IMR-90 (cell line): ENCODE measurements around the gene KRTAP12-3. TPM values are rescaled to one million over a fixed set of nuclear protein-coding genes. Genes with fewer than 3 reads are reported as not detected.

Source experiments
- ATAC-seq: fragments of 200-7000 bp; cut with Tn5 transposase; 2 replicates; pipeline ENCODE4 v1.9.1; 2020; ENCODE audit warnings: low read depth, mild to moderate bottlenecking, moderate library complexity
- BruUV-seq: library from RNA; stranded (reverse); fragments of 400-500 nt; replicated peaks from 2 replicates; lab custom pipeline; 2021; lab: Mats Ljungman, UMichigan
- CTCF ChIA-PET: fragments of 300-600 bp; formaldehyde crosslinking; extraction: SDS; loops from one replicate; lab custom pipeline; 2021; ENCODE audit warnings: antibody characterized with exemption; lab: Yijun Ruan, JAX
- POLR2A ChIA-PET: fragments of 300-600 bp; sonication (Branson Sonifier 250); formaldehyde crosslinking; loops from one replicate; lab custom pipeline; 2022; ENCODE audit warnings: antibody characterized with exemption; ENCODE audit not compliant: unreplicated experiment; lab: Charles Lee
- DNase-seq: peaks from one replicate; pipeline ENCODE4 v3.0.0; 2013
- H2AFZ ChIP-seq: replicated peaks from 2 replicates; pipeline ENCODE3; 2013; ENCODE audit warnings: low read length, mild to moderate bottlenecking; ENCODE audit not compliant: poor library complexity
- H2AK5ac ChIP-seq: 2 replicates; pipeline ENCODE4 v1.6.1; 2013; ENCODE audit warnings: low read depth, low read length, inconsistent platforms
- H2AK9ac ChIP-seq: replicated peaks from 2 replicates; pipeline ENCODE3; 2013; ENCODE audit warnings: mild to moderate bottlenecking, low read depth, low read length, moderate library complexity; ENCODE audit not compliant: poor library complexity
- H2BK120ac ChIP-seq: 2 replicates; pipeline ENCODE4 v1.6.1; 2013; ENCODE audit warnings: low read depth, low read length, inconsistent platforms
- H2BK15ac ChIP-seq: 3 replicates; pipeline ENCODE4 v1.6.1; 2013; ENCODE audit warnings: low read depth, low read length, inconsistent platforms
- H2BK20ac ChIP-seq: 2 replicates; pipeline ENCODE4 v1.6.1; 2013; ENCODE audit warnings: low read depth, mild to moderate bottlenecking, inconsistent platforms, low read length, moderate library complexity
- H2BK5ac ChIP-seq: 2 replicates; pipeline ENCODE4 v1.6.1; 2013; ENCODE audit warnings: mild to moderate bottlenecking, low read depth, low read length, inconsistent platforms; ENCODE audit not compliant: poor library complexity, severe bottlenecking
- H3K14ac ChIP-seq: replicated peaks from 2 replicates; pipeline ENCODE4 v1.6.1; 2013; ENCODE audit warnings: low read depth, low read length, inconsistent platforms
- H3K18ac ChIP-seq: 2 replicates; pipeline ENCODE4 v1.6.1; 2013; ENCODE audit warnings: low read depth, low read length, control low read depth
- H3K23ac ChIP-seq: 2 replicates; pipeline ENCODE4 v1.6.1; 2013; ENCODE audit warnings: low read depth, low read length, inconsistent platforms
- H3K27ac ChIP-seq: 2 replicates; pipeline ENCODE4 v1.5.1; 2013; ENCODE audit warnings: mild to moderate bottlenecking, control low read depth, low read length; ENCODE audit not compliant: insufficient read depth
- H3K27me3 ChIP-seq: 2 replicates; pipeline ENCODE4 v1.6.1; 2013; ENCODE audit warnings: low read length; ENCODE audit not compliant: control insufficient read depth, insufficient read depth
- H3K36me3 ChIP-seq: 2 replicates; pipeline ENCODE4 v1.6.1; 2013; ENCODE audit warnings: low read length, mixed read lengths; ENCODE audit not compliant: control insufficient read depth, insufficient read depth
- H3K4ac ChIP-seq: 2 replicates; pipeline ENCODE4 v1.6.1; 2013; ENCODE audit warnings: low read depth, low read length, inconsistent platforms
- H3K4me1 ChIP-seq: 2 replicates; pipeline ENCODE4 v1.6.1; 2013; ENCODE audit warnings: low read length, mixed read lengths; ENCODE audit not compliant: control insufficient read depth, insufficient read depth
- H3K4me2 ChIP-seq: 2 replicates; pipeline ENCODE4 v1.6.1; 2013; ENCODE audit warnings: low read depth, mild to moderate bottlenecking, control low read depth, low read length, moderate library complexity
- H3K4me3 ChIP-seq: 2 replicates; pipeline ENCODE4 v1.5.1; 2013; ENCODE audit warnings: low read depth, mild to moderate bottlenecking, control low read depth, low read length, moderate library complexity; ENCODE audit not compliant: insufficient read depth
- H3K56ac ChIP-seq: 2 replicates; pipeline ENCODE4 v1.6.1; 2013; ENCODE audit warnings: low read length, inconsistent platforms; ENCODE audit not compliant: insufficient read depth; ENCODE audit errors: extremely low read depth
- H3K79me1 ChIP-seq, 2 experiments: 2 replicates each; pipeline ENCODE4 v1.6.1; 2013; ENCODE audit warnings: low read length in 2 of 2, inconsistent platforms in 1 of 2, low read depth in 1 of 2
- H3K9ac ChIP-seq: 2 replicates; pipeline ENCODE4 v1.6.1; 2013; ENCODE audit warnings: low read depth, low read length, control low read depth
- H3K9me1 ChIP-seq: 2 replicates; pipeline ENCODE4 v1.6.1; 2013; ENCODE audit warnings: low read length, inconsistent platforms; ENCODE audit not compliant: insufficient read depth
- H3K9me3 ChIP-seq: 2 replicates; pipeline ENCODE4 v1.6.1; 2013; ENCODE audit warnings: low read length; ENCODE audit not compliant: control insufficient read depth, insufficient read depth
- H4K20me1 ChIP-seq: 2 replicates; pipeline ENCODE4 v1.6.1; 2013; ENCODE audit warnings: low read length, inconsistent platforms; ENCODE audit not compliant: insufficient read depth
- H4K5ac ChIP-seq: 2 replicates; pipeline ENCODE4 v1.6.1; 2013; ENCODE audit warnings: mild to moderate bottlenecking, low read depth, low read length, control low read depth
- H4K8ac ChIP-seq, 2 experiments: 2 replicates each; pipeline ENCODE4 v1.6.1; 2013; ENCODE audit warnings: low read depth in 2 of 2, low read length in 2 of 2, control low read depth in 1 of 2, inconsistent platforms in 1 of 2
- H4K91ac ChIP-seq: 2 replicates; pipeline ENCODE4 v1.6.1; 2013; ENCODE audit warnings: low read depth, low read length, inconsistent platforms; ENCODE audit not compliant: insufficient read depth
- CEBPB ChIP-seq: IDR thresholded peaks from 2 replicates; pipeline ENCODE4 v1.6.1; 2012; ENCODE audit warnings: low read depth, low read length, improper control_type of control experiment
- CHD1 ChIP-seq: IDR thresholded peaks from 2 replicates; pipeline ENCODE4 v1.6.1; 2012; ENCODE audit warnings: low read depth, low read length, improper control_type of control experiment
- CTCF ChIP-seq: conservative IDR thresholded peaks from 2 replicates; pipeline ENCODE4 v1.5.1; 2012; ENCODE audit warnings: mild to moderate bottlenecking, low read depth, low read length, improper control_type of control experiment
- ELK1 ChIP-seq: fragments of 150-350 bp; IDR thresholded peaks from 2 replicates; pipeline ENCODE4 v1.6.1; 2016; ENCODE audit warnings: low read depth, mild to moderate bottlenecking, low read length, moderate library complexity, borderline replicate concordance
- MXI1 ChIP-seq: IDR thresholded peaks from 2 replicates; pipeline ENCODE4 v1.6.1; 2012; ENCODE audit warnings: low read depth, mild to moderate bottlenecking, low read length, moderate library complexity, borderline replicate concordance
- USF2 ChIP-seq: fragments of 150-350 bp; IDR thresholded peaks from 2 replicates; pipeline ENCODE4 v1.6.1; 2017; ENCODE audit warnings: mild to moderate bottlenecking, antibody characterized with exemption, low read length, low read depth
- WGBS, 2 experiments: methylation state at CpG; one replicate each; pipeline versions ENCODE4 v1.1.5 to v1.1.7; 2013; ENCODE audit warnings: missing lambda C conversion rate in 2 of 2; ENCODE audit not compliant: insufficient read length in 1 of 2; ENCODE audit errors: extremely low coverage in 2 of 2; 5-methylcytosine and 5-hydroxymethylcytosine counted together
- dilution Hi-C: fragments of 300-500 bp; cut with HindIII; formaldehyde crosslinking; loops from one replicate; pipeline ENCODE4 v1.14.3; 2018; ENCODE audit warnings: low sequenced_read_pairs; ENCODE audit not compliant: unreplicated experiment
- in situ Hi-C: fragments of 300-500 bp; cut with MboI; formaldehyde crosslinking; loops from 3 replicates; pipeline ENCODE4 v1.14.3; 2019; ENCODE audit warnings: low sequenced_read_pairs, inconsistent platforms, mixed read lengths
- intact Hi-C: fragments of 100-400 bp; cut with micrococcal nuclease; formaldehyde crosslinking; loops from 2 replicates; pipeline ENCODE4 v1.10.0; 2022
- polyA plus RNA-seq, 3 experiments: library from polyadenylated mRNA; depleted of rRNA; stranded (reverse); fragments of >200 nt; gene quantifications; 2 replicates each; pipeline ENCODE4 v1.2.3, GENCODE V29; 2012; ENCODE audit warnings: low replicate concordance in 1 of 3
- total RNA-seq: library from RNA; depleted of rRNA; stranded (reverse); fragments of >200 nt; gene quantifications from 2 replicates; pipeline ENCODE4 v1.2.3, GENCODE V29; 2012

Gene KRTAP12-3
- total and polyA plus RNA-seq, 2 of the 4 experiments (the other 2 are of a cell fraction), result not detected

GRCh38 chr21:44649521-44650100 lies 8.1 kb upstream of the KRTAP12-3 start:
- Histone ChIP-seq H2BK5ac (no peak overlapping the region), H3K36me3 (no peaks in the 10 kb centered on the region), H2BK120ac (no peak overlapping the region), H3K27me3 (no peaks in the 10 kb centered on the region; the same call in 1 of the 2 replicates), H2AK9ac (no peak overlapping the region), H2AK5ac (no peak overlapping the region), H3K4me3 (no peak overlapping the region), H3K9ac (no peak overlapping the region), H3K23ac (no peak overlapping the region), H3K9me3 (peaks cover 2% of the 10 kb centered on the region), H2AFZ (no peak overlapping the region), H3K18ac (no peak overlapping the region), H4K5ac (no peak overlapping the region), H3K4me2 (no peak overlapping the region), H3K56ac (no peak overlapping the region), H2BK15ac (no peak overlapping the region), H4K8ac (no peak overlapping the region), H4K91ac (no peak overlapping the region), H3K79me1 (no peaks in the 10 kb centered on the region), H3K27ac (no peak overlapping the region), H3K4me1 (no peaks in the 10 kb centered on the region), H4K20me1 (no peaks in the 10 kb centered on the region), H3K9me1 (no peaks in the 10 kb centered on the region), H2BK20ac (no peak overlapping the region), H3K14ac (no peak overlapping the region), H3K4ac (no peak overlapping the region)
- ATAC-seq (no peak), DNase-seq (no peak)
- no peak for TF ChIP-seq CTCF
- TF ChIP-seq CHD1, result no peak
- TF ChIP-seq MXI1, result no peak
- TF ChIP-seq ELK1, result no peak
- TF ChIP-seq USF2, result no peak
- TF ChIP-seq CEBPB, result no peak
- POLR2A ChIA-PET, result no interaction called here
- intact Hi-C loops (loop anchor here (10.0 kb wide), 1 partner anchor 65 kb away; the partner anchor contains the start of gene TSPEAR), in situ Hi-C loops (no loop called here), dilution Hi-C loops (no loop called here)
- CTCF ChIA-PET, result no interaction called here
- no TSS peak for BruUV-seq
- WGBS, 2 experiments, result 77% methylated on average over 6 of the region's 18 CpGs; no CpG with 5 or more reads in 1 of the 2 experiments
